ENCODE measurements around the gene RUNX2.

The RUNX2 gene

GRCh38 chr6:45470131-45470738 lies 142.1 kb downstream of the RUNX2 start:
- TF ChIP-seq ARNTL (CRISPR knock-in tag; IDR thresholded peaks at IDR 0.05; ENCODE audit: borderline replicate concordance, low read depth) = no peak
- peak; percentile 28; the same call in 1 of the 3 replicates for ATAC-seq

GRCh38 chr6:45472382-45472781 lies 144.3 kb downstream of the RUNX2 start:
- TF ChIP-seq CSRNP3 (CRISPR knock-in tag; IDR thresholded peaks at IDR 0.05) (no peak), ARNTL (CRISPR knock-in tag; IDR thresholded peaks at IDR 0.05; ENCODE audit: borderline replicate concordance, low read depth) (no peak), TSHZ2 (CRISPR knock-in tag; IDR thresholded peaks at IDR 0.05) (no peak), ZNF70 (CRISPR knock-in tag; IDR thresholded peaks at IDR 0.05) (no peak), PATZ1 (CRISPR knock-in tag; IDR thresholded peaks at IDR 0.05; ENCODE audit: borderline replicate concordance) (no peak), TCF4 (CRISPR knock-in tag; IDR thresholded peaks at IDR 0.05; ENCODE audit: borderline replicate concordance) (no peak), PPARA (CRISPR knock-in tag; IDR thresholded peaks at IDR 0.05; ENCODE audit: borderline replicate concordance) (no peak), OSR1 (CRISPR knock-in tag; IDR thresholded peaks at IDR 0.05) (no peak), TOX (CRISPR knock-in tag; IDR thresholded peaks at IDR 0.05; ENCODE audit: borderline replicate concordance) (no peak), ZFP30 (CRISPR knock-in tag; IDR thresholded peaks at IDR 0.05) (no peak), BACH2 (CRISPR knock-in tag; IDR thresholded peaks at IDR 0.05; ENCODE audit: borderline replicate concordance) (no peak), ZNF8 (CRISPR knock-in tag; IDR thresholded peaks at IDR 0.05) (no peak), GLIS3 (CRISPR knock-in tag; IDR thresholded peaks at IDR 0.05) (no peak)
- peak; percentile 80 for ATAC-seq

- no peak for TF ChIP-seq ESRRG (CRISPR knock-in tag; IDR thresholded peaks at IDR 0.05)
- ATAC-seq = no peak
Measured at GRCh38 chr6:45473121-45473993, 145.2 kb downstream of the RUNX2 start.

GRCh38 chr6:45474376-45474775 lies 146.2 kb downstream of the RUNX2 start:
- TF ChIP-seq ZFP3 (CRISPR knock-in tag; IDR thresholded peaks at IDR 0.05) (no peak), BACH2 (CRISPR knock-in tag; IDR thresholded peaks at IDR 0.05; ENCODE audit: borderline replicate concordance) (no peak), ISL1 (CRISPR knock-in tag; IDR thresholded peaks at IDR 0.05) (no peak), RARB (CRISPR knock-in tag; IDR thresholded peaks at IDR 0.05) (no peak), TCF4 (CRISPR knock-in tag; IDR thresholded peaks at IDR 0.05; ENCODE audit: borderline replicate concordance) (no peak), TOX (CRISPR knock-in tag; IDR thresholded peaks at IDR 0.05; ENCODE audit: borderline replicate concordance) (no peak)
- ATAC-seq = no peak

- no peak for ATAC-seq
- TF ChIP-seq ZFP30 (CRISPR knock-in tag; IDR thresholded peaks at IDR 0.05) (no peak), CSRNP3 (CRISPR knock-in tag; IDR thresholded peaks at IDR 0.05) (no peak), ISL1 (CRISPR knock-in tag; IDR thresholded peaks at IDR 0.05) (no peak), ESRRG (CRISPR knock-in tag; IDR thresholded peaks at IDR 0.05) (no peak), TSHZ2 (CRISPR knock-in tag; IDR thresholded peaks at IDR 0.05) (no peak), CREB5 (CRISPR knock-in tag; IDR thresholded peaks at IDR 0.05; ENCODE audit: low read depth) (no peak), PPARA (CRISPR knock-in tag; IDR thresholded peaks at IDR 0.05; ENCODE audit: borderline replicate concordance) (no peak)
Measured at GRCh38 chr6:45476341-45476740, 148.2 kb downstream of the RUNX2 start.
